ENCODE data around the gene KRT17. TPM values are rescaled to one million over a fixed set of nuclear protein-coding genes. Genes with fewer than 3 reads are reported as not detected.
"Not testable (repeated sequence)": the region's sequence is repeated elsewhere in the genome, so short reads cannot be mapped to it uniquely, and the experiment has no call there.

KRT17 gene
- total and polyA plus RNA-seq, 12 donors, result 0.07 TPM; not detected in 11

GRCh38 chr17:41578971-41579370, 45.4 kb downstream of the KRT17 start:
- no peak for ATAC-seq
- WGBS, 2 donors, result 63 to 73% methylated on average over 5 of the region's 5 CpGs
- no peak for DNase-seq
- TF ChIP-seq CTCF (IDR thresholded peaks at IDR 0.05), result no peak
- Histone ChIP-seq H3K9me3 (no peaks in the 10 kb centered on the region), H3K27ac (no peak overlapping the region), H3K4me1 (no peaks in the 10 kb centered on the region), H3K27me3 (peaks cover 0 to 58% (median 37%) of the 10 kb centered on the region in 7 donors), H3K36me3 (no peaks in the 10 kb centered on the region), H3K4me3 (no peak overlapping the region)
- intact Hi-C loops (cut with DNase I), result loop anchor here in 2 of 10 donors (1.0 kb wide), 1 partner anchor 69 kb away; no protein-coding TSS in a partner anchor

GRCh38 chr17:41578538-41578937, 45.8 kb downstream of the KRT17 start:
- Histone ChIP-seq H3K27ac (no peak overlapping the region), H3K36me3 (no peaks in the 10 kb centered on the region), H3K27me3 (peaks cover 0 to 62% (median 38%) of the 10 kb centered on the region in 7 donors), H3K4me1 (no peaks in the 10 kb centered on the region), H3K9me3 (no peaks in the 10 kb centered on the region), H3K4me3 (no peak overlapping the region)
- no peak for DNase-seq
- TF ChIP-seq CTCF (IDR thresholded peaks at IDR 0.05), result no peak
- 83 to 96% methylated on average over 1 of the region's 1 CpG for WGBS, 2 donors
- ATAC-seq, result no peak
- intact Hi-C loops (cut with DNase I), result no loop called here

DNA sequence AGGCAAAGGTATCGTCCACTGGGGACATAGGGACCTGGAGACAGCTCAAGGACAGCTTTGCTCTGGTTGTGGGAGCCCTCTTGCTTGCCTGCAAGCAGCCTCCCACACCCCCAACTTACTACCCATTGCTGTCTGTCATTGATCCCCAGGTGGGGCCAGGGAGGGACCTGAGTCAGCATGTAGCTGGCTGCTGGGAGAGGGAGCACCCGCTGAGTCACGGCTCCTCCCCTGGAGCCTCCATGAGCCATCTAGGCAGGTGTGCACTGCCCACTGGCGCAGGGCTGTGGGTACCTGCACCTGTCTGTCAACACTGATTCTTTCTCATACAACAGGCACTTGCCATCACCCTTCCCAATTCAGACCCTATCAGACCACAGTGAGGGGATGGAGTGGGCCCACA, 47.6 kb downstream of the KRT17 start:
- H3K4me3 ChIP-seq; ATAC-seq; H3K36me3 ChIP-seq; H3K4me1 ChIP-seq; H3K27ac ChIP-seq; H3K9me3 ChIP-seq; intact Hi-C loops (cut with DNase I); DNase-seq: not testable (repeated sequence)
- H3K27me3 ChIP-seq, result peaks cover 0 to 65% (median 56%) of the 10 kb centered on the region in 7 donors
- 84 to 88% methylated on average over 4 of the region's 4 CpGs for WGBS, 2 donors

- WGBS, 2 donors, result 48 to 61% methylated on average over 3 of the region's 3 CpGs
- TF ChIP-seq CTCF (IDR thresholded peaks at IDR 0.05), result no peak
- no peak overlapping the region for H3K4me3 ChIP-seq
- H3K27me3 ChIP-seq, result peaks cover 0 to 63% (median 56%) of the 10 kb centered on the region in 7 donors
- no peaks in the 10 kb centered on the region for H3K36me3 ChIP-seq
- no peak for ATAC-seq
- no peaks in the 10 kb centered on the region for H3K4me1 ChIP-seq
- no peak for DNase-seq
- no peaks in the 10 kb centered on the region for H3K9me3 ChIP-seq
- intact Hi-C loops (cut with DNase I), result no loop called here
- no peak overlapping the region for H3K27ac ChIP-seq
These were observed 49.0 kb downstream of the KRT17 start for GRCh38 chr17:41575336-41575735.

DNA sequence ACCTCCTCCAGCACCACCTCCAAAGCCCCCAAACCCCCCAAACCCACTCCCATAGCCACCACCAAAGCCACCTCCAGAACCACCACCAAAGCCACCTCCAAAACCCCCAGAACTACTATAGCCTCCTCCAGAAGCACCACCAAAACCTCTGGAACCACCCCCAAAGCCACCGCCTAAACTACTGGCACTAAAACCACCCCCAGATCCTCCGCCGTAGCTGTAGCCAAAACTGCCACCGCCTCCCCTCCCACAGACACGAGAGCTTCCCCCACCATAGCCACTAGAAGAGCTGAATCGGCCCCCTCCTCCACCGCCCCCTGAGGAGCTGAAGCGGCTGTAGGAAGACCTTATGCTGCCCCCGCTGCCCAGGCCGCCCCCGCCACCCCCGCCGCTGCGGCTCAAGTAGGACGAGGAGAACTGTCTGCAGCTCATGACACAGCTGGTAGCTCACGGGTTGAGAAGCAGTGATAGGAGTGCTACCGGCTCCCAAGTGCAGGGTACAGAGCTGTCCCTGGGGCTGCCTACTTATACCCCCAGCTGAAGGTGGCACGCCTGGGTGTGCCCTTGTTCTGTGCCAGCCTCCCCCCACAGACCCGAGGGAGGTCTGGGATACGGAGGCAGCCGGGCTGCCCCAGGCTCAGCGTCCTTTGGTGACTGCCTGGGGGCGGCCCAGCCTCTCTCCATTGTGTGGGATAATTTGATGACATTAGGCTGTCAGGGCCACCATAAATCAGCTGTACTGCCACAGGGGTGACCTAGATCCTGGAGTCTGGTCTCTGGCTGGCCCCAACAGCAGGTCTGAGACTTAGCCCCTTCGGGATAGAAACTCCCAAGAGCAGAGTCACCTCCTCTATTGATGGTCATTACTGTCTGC, 52.6 kb downstream of the KRT17 start, which contains the start of gene KRT9:
KRT9 (minus strand) TSS at position 499 of the 874 bp plus-strand sequence; CDS start at position 432, 67 bp downstream.
- TF ChIP-seq CTCF (IDR thresholded peaks at IDR 0.05), result no peak
- ATAC-seq, result no peak
- DNase-seq, result no peak
- peaks cover 0 to 48% (median 39%) of the 10 kb centered on the region in 7 donors for H3K27me3 ChIP-seq
- no peaks in the 10 kb centered on the region for H3K36me3 ChIP-seq
- no peaks in the 10 kb centered on the region for H3K4me1 ChIP-seq
- WGBS, 2 donors, result 59 to 65% methylated on average over 24 of the region's 24 CpGs
- no peak within 1 kb of the TSS for H3K4me3 ChIP-seq
- intact Hi-C loops (cut with DNase I), result no loop called here
- H3K9me3 ChIP-seq, result peaks cover 0 to 9% (median 0%) of the 10 kb centered on the region in 11 donors
- no peak within 1 kb of the TSS for H3K27ac ChIP-seq

Measured in heart right ventricle (tissue), 16 donors.